Kidney (tissue), 14 donors: Measurements from ENCODE around the gene UBXN2A. TPM values are rescaled to one million over a fixed set of nuclear protein-coding genes. Genes with fewer than 3 reads are reported as not detected.

Experiments
- DNase-seq, 5 donors: peaks; one replicate each; pipeline ENCODE4 v3.0.0-alpha.2; 2013 to 2020
- FAIRE-seq: peaks from 2 replicates; lab custom pipeline; 2012; peaks lifted over from hg19 to GRCh38; lab: Jason Lieb, UNC
- H3K27ac ChIP-seq, 2 donors: one replicate each; pipeline ENCODE4 v1.7.0; 2013; ENCODE audit warnings: low read depth in 2 of 2, low read length in 2 of 2, inconsistent platforms in 1 of 2
- H3K27me3 ChIP-seq: one replicate; pipeline ENCODE4 v1.7.1; 2013; ENCODE audit warnings: low read length, inconsistent platforms; ENCODE audit not compliant: control insufficient read depth, insufficient read depth
- H3K36me3 ChIP-seq, 3 donors: one replicate each; pipeline versions ENCODE4 v1.7.0 to v1.7.1; 2013; ENCODE audit warnings: low read length in 3 of 3, control low read depth in 1 of 3, inconsistent platforms in 1 of 3; ENCODE audit not compliant: insufficient read depth in 3 of 3, control insufficient read depth in 2 of 3
- H3K4me1 ChIP-seq, 3 donors: one replicate each; pipeline versions ENCODE4 v1.7.0 to v1.7.1; 2013; ENCODE audit warnings: low read length in 3 of 3, inconsistent platforms in 1 of 3, low read depth in 1 of 3; ENCODE audit not compliant: control insufficient read depth in 2 of 3, insufficient read depth in 2 of 3
- H3K4me3 ChIP-seq, 3 donors: one replicate each; pipeline versions ENCODE4 v1.7.0 to v1.8.1; 2013; ENCODE audit warnings: low read length in 3 of 3, control low read depth in 1 of 3, inconsistent platforms in 1 of 3
- H3K9ac ChIP-seq, 3 donors: one replicate each; pipeline versions ENCODE4 v1.7.0 to v1.7.1; 2013; ENCODE audit warnings: low read length in 3 of 3, control low read depth in 1 of 3, inconsistent platforms in 1 of 3
- H3K9me3 ChIP-seq, 3 donors: one replicate each; pipeline versions ENCODE4 v1.7.0 to v1.7.1; 2013; ENCODE audit warnings: low read length in 3 of 3, control low read depth in 1 of 3, inconsistent platforms in 1 of 3; ENCODE audit not compliant: control insufficient read depth in 2 of 3, insufficient read depth in 1 of 3
- CTCF ChIP-seq: IDR thresholded peaks from 3 replicates; pipeline ENCODE4 v1.5.1; 2012; ENCODE audit warnings: mild to moderate bottlenecking, moderate library complexity, borderline replicate concordance; ENCODE audit not compliant: insufficient read depth; ENCODE audit errors: extremely low read depth
- intact Hi-C: fragments of 100-400 bp; cut with DNase I; formaldehyde crosslinking; loops from one replicate; pipeline ENCODE4 v1.11.1; 2022
- polyA plus RNA-seq: library from polyadenylated mRNA; stranded (reverse); fragments of 350-450 nt; fragmentation: Illumina TruSeq; extraction: RNeasy Lipid Tissue Mini Kit (QIAGEN cat#74804); gene quantifications from one replicate; pipeline ENCODE4 v1.2.3, GENCODE V29; 2014; ENCODE audit warnings: low read depth, low replicate concordance; ENCODE audit not compliant: insufficient read depth
- total RNA-seq: library from RNA; stranded (reverse); fragmentation: NEBNext Ultra II Directional; extraction: Animal tissue kit (Norgen Biotek cat#: 25700); gene quantifications from one replicate; pipeline ENCODE4 v1.2.1, GENCODE V29; 2021
- donor health status: control.
- donor health status: control.
- donor health status: control.
- donor health status: control.
- donor health status: control.
- donor health status: DM: yes; HTN: yes; CAD: no.
- donor health status: Normal renal cell carcinoma (clear cell type).

UBXN2A gene
- total and polyA plus RNA-seq, 2 donors from 2014 or later: 7.9 to 11.9 TPM

GRCh38 chr2:23900541-23901322 is 39.5 kb upstream of the UBXN2A start:
- H3K27ac ChIP-seq: no peak overlapping the region
- intact Hi-C loops: no loop called here
- no peak for FAIRE-seq
- peaks cover 0 to 8% (median 0%) of the 10 kb centered on the region in 3 donors for H3K4me1 ChIP-seq
- H3K4me3 ChIP-seq: no peak overlapping the region
- no peak overlapping the region for H3K9ac ChIP-seq
- DNase-seq: no peak
- TF ChIP-seq CTCF: no peak
- no peaks in the 10 kb centered on the region for H3K27me3 ChIP-seq
- H3K9me3 ChIP-seq: no peaks in the 10 kb centered on the region
- no peaks in the 10 kb centered on the region for H3K36me3 ChIP-seq

DNA sequence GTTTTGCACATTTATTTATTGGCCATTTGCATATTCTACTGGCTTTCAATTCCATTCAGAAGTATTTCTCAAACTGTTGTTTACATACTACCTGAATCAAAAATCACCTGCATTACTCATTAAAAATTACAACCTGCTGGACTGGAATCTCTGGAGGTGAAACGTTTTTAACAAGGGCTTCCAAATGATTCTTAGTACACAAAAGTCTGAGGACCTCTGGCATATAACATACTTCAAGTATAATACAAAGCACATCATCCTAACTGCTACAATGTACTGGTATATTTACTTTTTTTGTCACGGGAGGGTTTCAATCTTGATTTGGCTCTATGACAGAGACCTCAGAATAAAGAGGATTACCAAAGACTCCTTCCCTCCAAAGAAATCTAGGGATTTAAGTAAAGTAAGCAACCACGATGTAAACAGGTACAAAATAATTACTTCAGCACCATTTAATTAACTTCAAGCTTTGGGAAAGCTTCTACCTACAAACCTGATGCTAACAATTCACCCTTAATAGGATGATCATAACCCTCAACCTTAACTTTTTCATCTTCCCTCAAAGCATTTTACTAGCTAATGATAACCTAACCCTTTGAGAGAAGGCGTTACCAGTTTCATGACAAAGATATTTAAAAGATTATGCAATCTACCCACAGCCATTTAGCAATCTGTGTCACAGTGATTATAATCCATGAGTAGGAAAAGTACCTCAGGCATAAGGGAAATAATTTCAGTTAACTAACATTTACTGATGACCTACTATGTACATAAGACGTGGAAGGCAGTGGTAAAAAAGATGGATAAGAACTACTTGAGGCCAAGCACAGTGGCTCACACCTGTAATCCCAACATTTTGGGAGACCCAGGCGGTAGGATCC is 38.1 kb upstream of the UBXN2A start:
- Histone ChIP-seq H3K9ac (no peak overlapping the region), H3K27me3 (no peaks in the 10 kb centered on the region), H3K36me3 (no peaks in the 10 kb centered on the region), H3K27ac (no peak overlapping the region), H3K4me1 (peaks cover 0 to 8% (median 0%) of the 10 kb centered on the region in 3 donors), H3K9me3 (no peaks in the 10 kb centered on the region), H3K4me3 (no peak overlapping the region)
- TF ChIP-seq CTCF: no peak
- intact Hi-C loops: no loop called here
- no peak for DNase-seq
- no peak for FAIRE-seq

DNA sequence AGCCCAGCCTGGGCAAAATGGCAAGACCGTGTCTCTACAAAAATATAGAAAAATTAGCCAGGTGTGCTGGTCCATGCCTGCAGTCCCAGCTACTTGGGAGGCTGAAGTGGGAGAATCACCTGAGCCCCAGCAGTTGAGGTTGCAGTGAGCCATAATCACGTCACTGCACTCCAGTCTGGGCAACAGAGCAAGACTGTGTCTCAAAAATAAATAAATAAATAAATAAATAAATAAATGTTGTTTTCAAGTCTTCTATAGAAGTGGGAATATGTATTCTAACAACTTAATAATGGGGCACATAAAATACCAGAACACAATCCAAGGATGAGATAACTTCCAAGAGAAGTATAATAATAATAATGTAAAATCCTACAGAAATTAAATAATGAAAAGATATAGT is 37.2 kb upstream of the UBXN2A start:
- Histone ChIP-seq H3K9me3 (no peaks in the 10 kb centered on the region), H3K4me3 (no peak overlapping the region), H3K27me3 (no peaks in the 10 kb centered on the region), H3K27ac (no peak overlapping the region), H3K36me3 (no peaks in the 10 kb centered on the region), H3K9ac (no peak overlapping the region), H3K4me1 (peaks cover 0 to 8% (median 0%) of the 10 kb centered on the region in 3 donors)
- intact Hi-C loops: no loop called here
- DNase-seq (no peak), FAIRE-seq (no peak)
- TF ChIP-seq CTCF: no peak
